Stimulated activated CD4-positive, alpha-beta T cell treated with anti-CD3 and anti-CD28 coated beads, Interleukin-2, amount 100 ng/mL, for 24 hours (primary cell): ENCODE results near the gene PLXNB1.

Experiments
- DNase-seq, 2 donors: peaks; one replicate each; pipeline ENCODE4 v3.0.0-alpha.2; 2020

PLXNB1 gene

DNA sequence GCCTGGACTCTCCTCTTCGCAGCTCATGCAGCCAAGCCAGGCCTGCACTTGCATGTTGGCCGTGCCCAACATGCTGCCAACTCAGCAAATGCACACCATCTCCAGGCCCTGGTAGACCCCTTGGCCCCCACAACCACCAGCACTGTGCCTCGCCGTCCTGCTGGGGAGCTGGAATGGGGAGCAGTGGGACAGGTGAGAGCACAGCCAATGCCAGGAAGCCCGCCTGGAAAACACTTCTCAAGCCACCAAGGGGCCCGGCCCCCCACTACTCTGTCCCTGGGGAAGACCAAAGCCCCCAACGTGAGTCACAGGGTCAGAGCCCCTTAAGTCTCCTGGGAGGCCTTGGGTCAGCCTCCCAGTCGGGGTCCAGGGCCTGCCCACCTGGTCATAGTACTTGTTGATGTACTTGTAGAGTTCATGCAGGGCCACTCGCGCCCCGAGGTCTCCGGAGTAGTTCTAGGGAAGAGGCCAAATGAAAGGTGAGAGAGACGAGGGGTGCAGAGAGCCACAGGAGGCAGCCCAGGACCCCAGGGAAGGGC, 24.5 kb downstream of the PLXNB1 start:
- peak in 1 of 2 donors; percentile 16 for DNase-seq

- no peak for DNase-seq
These were observed 25.2 kb downstream of the PLXNB1 start for GRCh38 chr3:48404440-48405342.

- DNase-seq, result peak in 1 of 2 donors; percentile 16
These were observed 26.1 kb downstream of the PLXNB1 start for GRCh38 chr3:48403533-48404439.

- DNase-seq, result no peak
These were observed 27.0 kb downstream of the PLXNB1 start for GRCh38 chr3:48402907-48403306.

- DNase-seq, result peak in 1 of 2 donors; percentile 6
These were observed 27.6 kb downstream of the PLXNB1 start for GRCh38 chr3:48402281-48402732.

DNA sequence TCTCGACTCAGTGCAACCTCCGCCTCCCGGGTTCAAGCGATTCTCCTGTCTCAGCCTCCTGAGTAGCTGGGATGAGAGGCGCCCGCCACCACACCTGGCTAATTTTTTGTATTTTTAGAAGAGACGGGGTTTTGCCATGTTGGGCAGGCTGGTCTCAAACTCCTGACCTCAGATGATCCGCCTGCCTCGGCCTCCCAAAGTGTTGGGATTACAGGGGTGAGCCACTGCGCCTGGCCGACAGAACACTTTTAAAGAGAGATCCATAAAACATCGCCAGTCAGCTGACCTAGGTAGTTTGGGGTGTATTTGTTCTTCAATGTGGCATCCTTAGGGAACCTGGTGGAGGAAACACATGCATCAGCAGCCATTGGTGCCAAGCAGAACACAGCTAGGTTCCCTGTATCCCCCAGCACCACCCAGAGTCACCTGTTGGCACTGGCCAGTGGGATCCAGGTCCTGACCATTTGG, 28.4 kb downstream of the PLXNB1 start:
- DNase-seq, result peak in 1 of 2 donors; percentile 9

DNA sequence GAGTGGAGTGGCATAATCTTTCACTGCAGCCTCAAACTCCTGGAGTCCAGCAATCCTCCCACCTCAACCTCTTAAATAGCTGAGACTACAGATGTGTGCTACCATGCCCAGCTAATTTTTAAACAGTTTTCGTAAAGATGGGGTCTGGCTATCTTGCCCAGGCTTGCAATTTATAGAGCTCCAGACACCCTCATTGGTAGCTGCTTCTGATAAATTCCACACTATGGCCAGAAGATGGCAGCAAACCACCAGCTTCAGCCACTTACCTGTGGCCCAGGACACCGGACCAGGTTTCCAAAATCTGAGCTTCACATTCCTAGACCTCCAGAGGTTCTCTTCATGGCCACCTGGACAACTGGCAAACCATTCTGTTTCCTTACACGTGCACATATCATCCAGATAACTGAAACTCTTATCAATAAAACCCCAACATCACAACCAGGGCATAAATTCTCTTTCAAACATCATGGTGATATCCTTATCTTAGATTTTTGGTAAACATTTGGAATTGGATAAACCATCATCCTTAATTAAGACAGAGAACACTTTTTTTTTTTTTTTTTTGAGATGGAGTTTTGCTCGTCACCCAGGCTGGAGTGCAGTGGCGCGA, 29.0 kb downstream of the PLXNB1 start:
- peak; percentile 56 to 68 for DNase-seq

GRCh38 chr3:48399387-48400172, 30.3 kb downstream of the PLXNB1 start:
- DNase-seq, result peak in 1 of 2 donors; percentile 16

DNA sequence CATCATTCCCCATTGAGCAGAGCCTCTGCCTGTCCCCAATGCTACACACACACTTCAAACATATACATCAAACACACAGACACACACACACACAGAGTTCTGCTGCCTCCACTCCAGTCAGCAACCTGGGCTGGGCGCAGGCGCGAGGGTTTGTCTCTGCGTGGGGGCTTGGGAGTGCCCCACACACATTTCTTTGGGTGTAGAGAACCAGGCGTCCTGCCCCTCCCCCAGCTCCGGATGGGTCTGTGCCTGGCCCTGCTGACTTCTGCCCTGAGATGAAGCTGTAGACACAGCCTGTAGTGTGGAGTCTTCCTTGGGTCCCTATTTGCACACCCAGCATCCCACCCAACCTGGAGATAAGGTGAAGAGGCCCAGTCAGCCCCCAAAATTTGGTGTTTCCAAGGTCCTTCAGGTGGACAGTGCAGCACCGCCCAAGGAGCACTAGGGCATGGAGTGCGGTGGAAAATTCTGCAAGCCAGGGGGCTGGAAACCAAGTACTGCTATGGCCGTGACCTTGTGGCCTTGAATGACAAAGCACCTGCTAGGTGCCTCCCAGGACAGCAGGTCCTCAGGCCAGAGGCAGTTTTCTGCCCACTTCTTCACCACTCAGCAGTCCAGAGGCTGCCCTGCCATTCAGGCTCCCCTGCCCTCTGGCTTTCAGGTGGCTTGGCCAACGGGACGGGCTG, 31.0 kb downstream of the PLXNB1 start:
- no peak for DNase-seq

DNA sequence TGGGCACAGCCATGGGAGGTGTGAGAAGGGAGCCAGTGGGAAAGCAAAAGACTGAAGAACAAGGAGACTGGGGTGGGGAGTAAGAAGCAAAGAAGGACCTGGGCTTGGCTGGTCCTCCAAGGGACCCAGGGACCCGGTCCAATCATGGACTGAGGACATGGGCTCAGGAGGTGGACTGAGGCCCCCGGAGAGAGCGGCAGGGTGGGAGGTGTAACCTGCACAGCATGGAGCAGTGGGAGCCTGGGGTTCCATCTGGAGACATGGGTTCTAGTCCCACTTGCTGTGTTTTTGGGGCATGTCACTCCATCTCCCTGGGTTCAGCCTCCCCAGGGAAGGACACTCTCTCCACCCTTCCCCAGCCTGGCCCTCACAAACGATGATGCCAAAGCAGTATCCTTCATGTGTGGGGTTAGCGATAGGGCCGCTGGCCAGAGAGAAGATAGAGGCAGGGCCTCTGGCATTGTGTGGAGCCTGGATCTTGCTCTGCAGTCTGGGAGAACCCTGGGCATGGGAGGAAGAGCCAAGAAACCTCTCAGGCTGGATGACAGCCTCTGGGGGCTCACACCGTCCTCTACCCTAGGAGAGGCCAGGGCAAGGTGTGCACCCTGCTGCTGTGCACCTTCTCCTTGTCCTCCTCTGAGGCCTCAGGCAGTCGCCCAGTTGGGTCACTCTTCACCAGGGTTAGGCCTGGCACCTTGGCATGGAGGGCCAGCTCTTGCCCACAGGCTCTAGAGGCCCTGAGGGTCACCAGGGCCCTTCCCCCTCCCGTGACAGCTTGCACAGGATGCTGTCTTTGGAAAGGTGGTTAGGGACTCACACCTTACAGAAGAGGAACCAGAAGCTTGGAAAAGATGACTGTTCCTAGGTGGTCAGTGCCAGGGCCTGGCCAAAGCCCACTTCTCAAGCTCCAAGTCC, 31.9 kb downstream of the PLXNB1 start:
- DNase-seq, result no peak

GRCh38 chr3:48395714-48396113, 34.2 kb downstream of the PLXNB1 start:
- DNase-seq, result no peak

GRCh38 chr3:48394391-48394790, 35.5 kb downstream of the PLXNB1 start:
- DNase-seq, result no peak

GRCh38 chr3:48388966-48389365, 40.9 kb downstream of the PLXNB1 start:
- no peak for DNase-seq

DNA sequence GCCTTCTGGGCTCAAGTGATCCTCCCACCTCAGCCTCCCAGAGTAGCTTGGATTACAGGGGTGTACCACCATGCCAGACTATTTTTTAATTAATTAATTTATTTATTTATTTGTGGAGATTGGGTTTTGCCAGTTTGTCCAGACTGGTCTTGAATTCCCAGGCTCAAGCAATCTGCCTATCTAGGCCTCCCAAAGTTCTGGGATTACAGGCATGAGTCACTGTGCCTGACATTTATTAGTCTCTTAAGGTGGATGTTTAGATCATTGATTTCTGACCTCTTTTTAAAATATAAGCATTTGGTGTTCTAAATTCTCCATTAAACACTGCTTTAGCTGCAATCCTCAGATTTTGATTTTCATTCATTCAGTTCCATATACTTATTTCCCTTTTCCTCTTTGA, 42.3 kb downstream of the PLXNB1 start:
- no peak for DNase-seq

DNA sequence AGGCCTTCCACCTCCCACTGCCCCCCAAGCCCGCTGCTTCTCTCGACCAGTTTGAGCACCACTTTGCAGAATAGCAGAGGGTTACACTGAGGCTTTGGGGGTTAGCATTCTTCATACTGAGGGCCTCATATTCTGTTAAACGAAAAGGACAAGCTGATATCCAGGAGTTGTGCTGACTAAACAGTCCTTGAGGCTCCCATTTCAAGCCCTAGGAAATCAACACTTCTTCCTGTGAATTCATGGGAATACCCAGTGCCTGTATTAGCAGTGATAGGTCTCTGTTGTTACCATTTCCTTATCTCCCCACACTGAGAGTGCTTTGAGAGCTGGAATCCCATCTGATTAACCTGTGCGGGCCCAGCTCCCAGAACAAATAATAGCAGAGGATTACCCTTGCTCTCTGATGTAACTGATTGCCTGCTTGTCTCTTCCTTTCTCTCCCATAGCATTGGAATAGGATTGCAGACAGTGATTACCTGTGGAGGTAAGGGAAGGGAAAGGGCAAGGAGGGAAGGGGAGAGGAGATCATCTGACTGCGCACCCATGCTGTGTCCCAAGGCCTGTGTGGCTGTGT, 56.9 kb downstream of the PLXNB1 start:
- DNase-seq, result no peak

- DNase-seq, result no peak
These were observed 57.5 kb downstream of the PLXNB1 start for GRCh38 chr3:48372377-48372770.

DNA sequence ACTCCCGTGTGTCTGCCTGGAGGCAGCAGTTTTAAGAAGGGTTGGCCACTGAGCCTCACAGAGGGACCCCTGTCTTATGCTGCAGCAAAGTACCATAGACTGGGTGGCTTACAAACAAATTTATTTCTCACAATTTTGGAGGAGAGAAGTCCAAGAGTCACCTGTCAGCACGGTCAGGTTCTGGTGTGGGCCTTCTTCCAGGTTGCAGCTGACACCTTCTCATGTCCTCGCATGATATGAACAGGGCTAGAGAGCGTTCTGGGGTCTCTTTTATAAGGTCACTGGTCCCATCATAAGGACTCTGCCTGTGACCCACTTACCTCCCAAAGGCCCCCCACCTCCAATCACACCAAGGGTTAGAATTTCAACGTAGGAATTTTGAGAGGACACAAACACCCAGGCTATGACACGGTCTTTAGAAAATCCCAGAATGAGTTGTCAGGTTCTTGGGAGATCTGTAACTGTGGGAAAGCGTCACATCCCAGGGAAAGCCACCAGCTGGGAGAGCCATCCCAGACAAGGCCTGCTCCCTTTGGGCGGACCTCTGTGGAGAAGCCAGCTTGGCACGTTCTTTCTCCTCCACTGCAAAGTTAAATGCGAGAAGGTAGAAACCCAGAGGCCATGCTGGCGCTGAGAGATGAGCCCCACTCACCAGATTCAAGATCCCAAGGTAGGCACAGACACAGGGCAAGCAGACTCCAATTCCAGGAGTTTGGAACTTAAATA, 58.1 kb downstream of the PLXNB1 start, which contains the start of gene FBXW12:
FBXW12 (plus strand) TSS at position 569 of the 726 bp plus-strand sequence. CDS start 549 bp downstream, outside the sequence.
- DNase-seq, result no peak

DNA sequence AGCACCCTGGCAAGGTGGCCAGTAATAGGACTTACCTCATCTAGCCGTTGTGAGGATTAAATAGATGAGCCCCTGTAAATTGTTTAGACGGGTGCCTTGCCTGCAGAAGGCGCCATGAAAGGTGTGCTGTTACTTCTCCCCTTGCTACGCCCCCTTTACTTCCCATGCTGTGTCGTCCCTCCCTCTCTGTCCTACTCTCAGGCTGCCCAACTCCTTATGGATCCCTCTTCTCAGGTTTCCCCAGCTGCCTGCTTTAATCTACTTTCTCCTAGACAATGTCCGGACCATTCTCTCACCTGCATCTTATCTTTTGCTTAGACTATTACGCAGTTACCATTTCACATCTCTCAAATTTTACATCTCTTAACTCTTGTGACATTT, 59.6 kb downstream of the PLXNB1 start:
- DNase-seq, result no peak
